ENCODE results near the gene MRAS. TPM values are rescaled to one million over a fixed set of nuclear protein-coding genes. Genes with fewer than 3 reads are reported as not detected.

Gene MRAS
- total and polyA plus RNA-seq, 2 of the 8 experiments (the other 6 are each of a cell fraction or from before 2014, with no cell fraction given), result 10.6 to 16.2 TPM

GRCh38 chr3:138374573-138375134 is 26.3 kb downstream of the MRAS start:
- Histone ChIP-seq H3K14ac (ENCODE audit: insufficient read length) (no peak overlapping the region), H3K4me2 (ENCODE audit: insufficient read depth in 1 of 2, low read depth in 2 of 2, low read length in 2 of 2) (no peak overlapping the region), H3K4ac (replicated peaks; ENCODE audit: insufficient read length, low read depth, low read length) (no peak overlapping the region), H3K18ac (ENCODE audit: extremely low read depth, low read length) (no peak overlapping the region), H3K27ac (ENCODE audit: low read depth, low read length) (no peak overlapping the region), H2BK12ac (ENCODE audit: low read depth, low read length) (no peak overlapping the region), H4K91ac (replicated peaks; ENCODE audit: insufficient read length, low read length) (no peak overlapping the region), H3K9me3 (ENCODE audit: insufficient read depth in 2 of 2, low read depth in 1 of 2, low read length in 1 of 2) (no peaks in the 10 kb centered on the region), H2BK120ac (replicated peaks; ENCODE audit: low read depth, low read length) (no peak overlapping the region), H2AK5ac (ENCODE audit: low read depth, low read length) (no peak overlapping the region), H3K23me2 (ENCODE audit: low read depth, low read length) (no peaks in the 10 kb centered on the region), H3K36me3 (ENCODE audit: control insufficient read depth in 2 of 4, insufficient read depth in 4 of 4, low read length in 3 of 4) (no peaks in the 10 kb centered on the region), H3K23ac (ENCODE audit: insufficient read length) (no peak overlapping the region), H4K8ac (ENCODE audit: extremely low read depth, insufficient read depth, low read length) (no peak overlapping the region), H2BK5ac (ENCODE audit: low read depth, low read length) (no peak overlapping the region), H4K20me1 (replicated peaks in 1 of 2; ENCODE audit: control insufficient read depth in 1 of 2, insufficient read depth in 2 of 2, low read length in 2 of 2) (no peaks in the 10 kb centered on the region), H2AFZ (ENCODE audit: low read length) (no peak overlapping the region), H3K27me3 (replicated peaks in 1 of 4; ENCODE audit: control insufficient read depth in 3 of 4, extremely low read depth in 1 of 4, insufficient read depth in 3 of 4, low read length in 3 of 4) (no peaks in the 10 kb centered on the region), H2BK15ac (ENCODE audit: low read length) (no peak overlapping the region), H3K4me3 (ENCODE audit: extremely low read depth in 1 of 4, insufficient read depth in 2 of 4, low read depth in 3 of 4, low read length in 4 of 4) (no peak overlapping the region), H3K9ac (replicated peaks in 1 of 4; ENCODE audit: extremely low read depth in 1 of 4, low read depth in 3 of 4, low read length in 3 of 4) (no peak overlapping the region), H3K79me2 (ENCODE audit: control insufficient read depth in 1 of 2, insufficient read depth in 2 of 2, low read length in 2 of 2) (no peaks in the 10 kb centered on the region), H3K79me1 (ENCODE audit: low read depth, low read length) (no peaks in the 10 kb centered on the region), H3K56ac (replicated peaks; ENCODE audit: insufficient read length, low read depth, low read length) (no peak overlapping the region), H2BK20ac (ENCODE audit: low read length) (no peak overlapping the region), H3K4me1 (replicated peaks in 1 of 4; ENCODE audit: control insufficient read depth in 3 of 4, insufficient read depth in 4 of 4, low read length in 3 of 4) (no peaks in the 10 kb centered on the region), H4K5ac (ENCODE audit: insufficient read length, low read depth, low read length) (no peak overlapping the region)
- no peak for FAIRE-seq
- TF ChIP-seq GABPA (IDR thresholded peaks at IDR 0.05; ENCODE audit: borderline replicate concordance, insufficient read depth, low read length) (no peak), HDAC6 (IDR thresholded peaks at IDR 0.05; ENCODE audit: low read depth, low read length) (no peak), BACH1 (IDR thresholded peaks at IDR 0.05; ENCODE audit: low read length) (no peak), ZNF274 (IDR thresholded peaks at IDR 0.05; ENCODE audit: borderline replicate concordance, extremely low read depth, low read length) (no peak), SIN3A (conservative IDR thresholded peaks at IDR 0.05 in 1 of 2, IDR thresholded peaks at IDR 0.05 in 1 of 2; ENCODE audit: low read depth in 1 of 2, low read length in 2 of 2) (no peak)
- POLR2A ChIA-PET (ENCODE audit: partially characterized antibody), result no interaction called here
- CTCF ChIA-PET (ENCODE audit: partially characterized antibody), result no interaction called here
- 41% methylated on average over 2 of the region's 2 CpGs; no CpG with 5 or more reads in 1 of the 2 experiments for WGBS, 2 experiments (ENCODE audit: extremely low coverage in 1 of 2, insufficient coverage in 1 of 2, insufficient read length in 1 of 2, insufficient replicate concordance in 2 of 2, low coverage in 1 of 2, low lambda C conversion rate in 2 of 2, missing lambda C conversion rate in 1 of 2)
- DNase-seq (ENCODE audit: low read depth in 1 of 2, low spot score in 2 of 2), result no peak
